Epithelial cell of esophagus (primary cell): ENCODE measurements around the gene NFIA.
"Not testable (repeated sequence)": the region's sequence is repeated elsewhere in the genome, so short reads cannot be mapped to it uniquely, and the experiment has no call there.

Source experiments
- DNase-seq: peaks from one replicate; pipeline ENCODE4 v3.0.0; 2010; ENCODE audit warnings: low read depth
- H3K4me3 ChIP-seq: 2 replicates; pipeline ENCODE4 v1.5.1; 2011; ENCODE audit warnings: mild to moderate bottlenecking, low read length, control low read depth
- CTCF ChIP-seq: IDR thresholded peaks from 2 replicates; pipeline ENCODE4 v1.5.1; 2011; ENCODE audit warnings: low read depth, mild to moderate bottlenecking, low read length, control low read depth, inconsistent platforms; ENCODE audit not compliant: insufficient read depth; ENCODE audit errors: missing control alignments

NFIA gene

GRCh38 chr1:61064673-61065072 is 17.7 kb upstream of the NFIA start:
- DNase-seq, result no peak
- no peak for TF ChIP-seq CTCF
- no peak overlapping the region for H3K4me3 ChIP-seq

GRCh38 chr1:61067446-61068019 is 14.8 kb upstream of the NFIA start:
- no peak overlapping the region for H3K4me3 ChIP-seq
- no peak for DNase-seq
- TF ChIP-seq CTCF, result no peak

GRCh38 chr1:61070054-61070453 is 12.3 kb upstream of the NFIA start:
- no peak for TF ChIP-seq CTCF
- H3K4me3 ChIP-seq, result no peak overlapping the region
- no peak for DNase-seq

GRCh38 chr1:61071205-61072130 is 10.9 kb upstream of the NFIA start:
- no peak overlapping the region for H3K4me3 ChIP-seq
- TF ChIP-seq CTCF, result no peak
- DNase-seq, result no peak

- no peak for TF ChIP-seq CTCF
- DNase-seq, result peak; percentile 84
- H3K4me3 ChIP-seq, result no peak overlapping the region
Measured at GRCh38 chr1:61073871-61074270, 8.5 kb upstream of the NFIA start.

- H3K4me3 ChIP-seq, DNase-seq: not testable (repeated sequence)
Measured at GRCh38 chr1:61075833-61076232, 6.5 kb upstream of the NFIA start.

- no peak for TF ChIP-seq CTCF
- peak; percentile 81 for DNase-seq
- peak overlapping the region; percentile 74 for H3K4me3 ChIP-seq
Measured at GRCh38 chr1:61076728-61077675, 5.4 kb upstream of the NFIA start.
